OCI-LY7 (cell line): ENCODE results near the gene GPRC5D. TPM values are rescaled to one million over a fixed set of nuclear protein-coding genes. Genes with fewer than 3 reads are reported as not detected.

ENCODE experiments used
- BruUV-seq: library from RNA; stranded (reverse); fragments of 400-500 nt; replicated peaks from 2 replicates; lab custom pipeline; 2021; lab: Mats Ljungman, UMichigan
- CTCF ChIA-PET: fragments of 300-600 bp; sonication (Branson Sonifier 250); formaldehyde crosslinking; loops from one replicate; lab custom pipeline; 2022; ENCODE audit warnings: antibody characterized with exemption; ENCODE audit not compliant: unreplicated experiment; lab: Charles Lee
- POLR2A ChIA-PET: fragments of 300-600 bp; sonication (Branson Sonifier 250); formaldehyde crosslinking; loops from one replicate; lab custom pipeline; 2022; ENCODE audit warnings: antibody characterized with exemption; lab: Charles Lee
- DNase-seq: peaks from one replicate; pipeline ENCODE4 v3.0.0-alpha.2; 2015; ENCODE audit warnings: low spot score
- H2AFZ ChIP-seq: fragments of 200-600 bp; sonication (generic), shearing (Covaris generic); 2 replicates; pipeline ENCODE4 v1.6.1; 2014; ENCODE audit warnings: mild to moderate bottlenecking, antibody characterized with exemption, low read length, moderate library complexity
- H3K27ac ChIP-seq: fragments of 200-600 bp; sonication (generic); 2 replicates; pipeline ENCODE4 v1.5.1; 2014; ENCODE audit warnings: mixed run types, low read depth, mild to moderate bottlenecking, moderate library complexity, low read length, inconsistent platforms; ENCODE audit not compliant: poor library complexity, severe bottlenecking
- H3K36me3 ChIP-seq: fragments of 200-600 bp; sonication (generic); 2 replicates; pipeline ENCODE4 v1.6.1; 2014; ENCODE audit warnings: mild to moderate bottlenecking, antibody characterized with exemption, low read length, moderate library complexity, mixed read lengths; ENCODE audit not compliant: insufficient read depth
- H3K4me1 ChIP-seq: fragments of 200-600 bp; sonication (generic); 2 replicates; pipeline ENCODE4 v1.5.1; 2014; ENCODE audit warnings: mild to moderate bottlenecking, low read length; ENCODE audit not compliant: insufficient read depth, poor library complexity, severe bottlenecking
- H3K4me2 ChIP-seq: fragments of 200-600 bp; sonication (generic); 2 replicates; pipeline ENCODE4 v1.6.1; 2014; ENCODE audit warnings: mild to moderate bottlenecking, low read length
- H3K4me3 ChIP-seq: fragments of 200-600 bp; sonication (generic); 2 replicates; pipeline ENCODE4 v1.5.1; 2014; ENCODE audit warnings: mild to moderate bottlenecking, low read depth, low read length; ENCODE audit not compliant: poor library complexity, severe bottlenecking
- H3K79me2 ChIP-seq: fragments of 200-600 bp; sonication (generic); 2 replicates; pipeline ENCODE4 v1.6.1; 2016; ENCODE audit warnings: low read depth, mild to moderate bottlenecking, low read length, moderate library complexity, mixed read lengths; ENCODE audit not compliant: insufficient read depth
- H3K9me2 ChIP-seq: fragments of 200-600 bp; sonication (generic); 2 replicates; pipeline ENCODE4 v1.6.1; 2016; ENCODE audit warnings: mild to moderate bottlenecking, low read length, mixed read lengths; ENCODE audit not compliant: insufficient read depth
- H3K9me3 ChIP-seq: fragments of 200-600 bp; sonication (generic); 2 replicates; pipeline ENCODE4 v1.6.1; 2014; ENCODE audit warnings: mild to moderate bottlenecking, mixed run types, low read length, mixed read lengths
- H4K20me1 ChIP-seq: fragments of 200-600 bp; sonication (generic); 2 replicates; pipeline ENCODE4 v1.6.1; 2014; ENCODE audit warnings: mild to moderate bottlenecking, antibody characterized with exemption, low read length, moderate library complexity, mixed read lengths; ENCODE audit not compliant: insufficient read depth
- EZH2phosphoT487 ChIP-seq: fragments of 200-600 bp; sonication (generic); IDR thresholded peaks from 2 replicates; pipeline ENCODE4 v1.6.1; 2018; ENCODE audit warnings: low read depth, borderline replicate concordance, mild to moderate bottlenecking, mixed run types, antibody characterized with exemption, low read length, moderate library complexity, mixed read lengths
- intact Hi-C: fragments of 100-400 bp; cut with micrococcal nuclease; formaldehyde crosslinking; loops from one replicate; pipeline ENCODE4 v1.10.0; 2022; ENCODE audit not compliant: unreplicated experiment
- total RNA-seq, 2 experiments: library from RNA; depleted of rRNA in 1 of 2; stranded (reverse); fragments of >200 nt in 1 of 2; shearing (Covaris generic) in 1 of 2; gene quantifications; 2 replicates each; pipeline ENCODE4 v1.2.3, GENCODE V29; 2014 to 2022
- TF ChIP-seq, protein P1 (sequence below): fragments of 200-600 bp; sonication (generic); conservative IDR thresholded peaks from 2 replicates; pipeline ENCODE4 v1.5.1; 2014; ENCODE audit warnings: mild to moderate bottlenecking, antibody characterized with exemption, low read length, moderate library complexity, mixed read lengths

The GPRC5D gene
- total RNA-seq, 2 experiments from 2014 or later: not detected

- no peaks in the 10 kb centered on the region for H3K9me2 ChIP-seq
- no TSS peak for BruUV-seq
- TF ChIP-seq, protein P1, sequence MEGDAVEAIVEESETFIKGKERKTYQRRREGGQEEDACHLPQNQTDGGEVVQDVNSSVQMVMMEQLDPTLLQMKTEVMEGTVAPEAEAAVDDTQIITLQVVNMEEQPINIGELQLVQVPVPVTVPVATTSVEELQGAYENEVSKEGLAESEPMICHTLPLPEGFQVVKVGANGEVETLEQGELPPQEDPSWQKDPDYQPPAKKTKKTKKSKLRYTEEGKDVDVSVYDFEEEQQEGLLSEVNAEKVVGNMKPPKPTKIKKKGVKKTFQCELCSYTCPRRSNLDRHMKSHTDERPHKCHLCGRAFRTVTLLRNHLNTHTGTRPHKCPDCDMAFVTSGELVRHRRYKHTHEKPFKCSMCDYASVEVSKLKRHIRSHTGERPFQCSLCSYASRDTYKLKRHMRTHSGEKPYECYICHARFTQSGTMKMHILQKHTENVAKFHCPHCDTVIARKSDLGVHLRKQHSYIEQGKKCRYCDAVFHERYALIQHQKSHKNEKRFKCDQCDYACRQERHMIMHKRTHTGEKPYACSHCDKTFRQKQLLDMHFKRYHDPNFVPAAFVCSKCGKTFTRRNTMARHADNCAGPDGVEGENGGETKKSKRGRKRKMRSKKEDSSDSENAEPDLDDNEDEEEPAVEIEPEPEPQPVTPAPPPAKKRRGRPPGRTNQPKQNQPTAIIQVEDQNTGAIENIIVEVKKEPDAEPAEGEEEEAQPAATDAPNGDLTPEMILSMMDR: no peak
- no peak for TF ChIP-seq EZH2phosphoT487
- ChIA-PET POLR2A (no interaction called here), CTCF (no interaction called here)
- no peak overlapping the region for H3K4me2 ChIP-seq
- no peak overlapping the region for H2AFZ ChIP-seq
- intact Hi-C loops: no loop called here
- H3K36me3 ChIP-seq: no peaks in the 10 kb centered on the region
- no peaks in the 10 kb centered on the region for H3K4me1 ChIP-seq
- no peak overlapping the region for H3K4me3 ChIP-seq
- H3K9me3 ChIP-seq: no peaks in the 10 kb centered on the region
- H3K79me2 ChIP-seq: no peaks in the 10 kb centered on the region
- no peak for DNase-seq
- no peak overlapping the region for H3K27ac ChIP-seq
- no peaks in the 10 kb centered on the region for H4K20me1 ChIP-seq
These were observed 3.1 kb upstream of the GPRC5D start for GRCh38 chr12:12954878-12955625.

GRCh38 chr12:12954356-12954755, 2.4 kb upstream of the GPRC5D start:
- CTCF ChIA-PET: no interaction called here
- BruUV-seq: no TSS peak

GRCh38 chr12:12951504-12951903, 466 bp downstream of the GPRC5D start:
- ChIA-PET CTCF (no interaction called here), POLR2A (no interaction called here)
- Histone ChIP-seq H3K79me2 (no peaks in the 10 kb centered on the region), H3K4me1 (no peaks in the 10 kb centered on the region), H3K4me3 (no peak overlapping the region), H3K9me3 (no peaks in the 10 kb centered on the region), H3K9me2 (no peaks in the 10 kb centered on the region), H3K36me3 (no peaks in the 10 kb centered on the region), H2AFZ (no peak overlapping the region), H3K27ac (no peak overlapping the region), H4K20me1 (no peaks in the 10 kb centered on the region), H3K4me2 (no peak overlapping the region)
- no peak for DNase-seq
- intact Hi-C loops: no loop called here
- BruUV-seq: no TSS peak
- TF ChIP-seq, protein P1: no peak
- no peak for TF ChIP-seq EZH2phosphoT487

More at GRCh38 chr12:12954356-12954755, 2.4 kb upstream of the GPRC5D start:
- Histone ChIP-seq H3K4me2 (no peak overlapping the region), H3K27ac (no peak overlapping the region), H3K9me3 (no peaks in the 10 kb centered on the region), H4K20me1 (no peaks in the 10 kb centered on the region), H3K4me1 (no peaks in the 10 kb centered on the region), H2AFZ (no peak overlapping the region), H3K36me3 (no peaks in the 10 kb centered on the region), H3K9me2 (no peaks in the 10 kb centered on the region), H3K79me2 (no peaks in the 10 kb centered on the region), H3K4me3 (no peak overlapping the region)
- POLR2A ChIA-PET: no interaction called here
- DNase-seq: no peak
- TF ChIP-seq, protein P1: no peak
- TF ChIP-seq EZH2phosphoT487: no peak
- intact Hi-C loops: no loop called here
